ENCODE data around the gene PIP5K1B.

DNA sequence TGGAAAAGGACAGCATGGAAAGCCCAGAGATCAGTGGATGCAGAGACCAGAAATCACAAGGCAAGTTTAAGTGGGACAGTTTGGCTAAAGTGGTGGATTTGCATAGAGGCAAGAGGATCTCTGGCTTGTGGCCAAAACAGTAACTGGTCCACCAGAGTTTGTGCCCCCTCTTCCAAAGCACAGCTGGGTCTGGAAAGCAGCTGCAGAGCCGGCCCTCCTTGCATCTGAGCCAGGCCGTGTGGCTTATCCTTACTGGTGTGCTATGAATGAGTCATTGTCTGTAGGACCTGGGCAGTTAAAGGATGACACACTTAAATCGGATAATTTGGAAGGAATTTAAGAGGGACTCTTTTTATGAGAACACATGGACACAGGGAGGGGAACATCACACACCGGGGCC, 146.6 kb downstream of the PIP5K1B start:
- no peak for TF ChIP-seq EP300 (IDR thresholded peaks at IDR 0.05; ENCODE audit: borderline replicate concordance)
- TF ChIP-seq YY1 (IDR thresholded peaks at IDR 0.05; ENCODE audit: low read depth), result no peak
